ENCODE results near the gene SPOCK1. TPM values are rescaled to one million over a fixed set of nuclear protein-coding genes. Genes with fewer than 3 reads are reported as not detected.
"Not testable (repeated sequence)": the region's sequence is repeated elsewhere in the genome, so short reads cannot be mapped to it uniquely, and the experiment has no call there.

SPOCK1 gene
- polyA plus RNA-seq, 2 donors = 0.86 to 0.88 TPM

GRCh38 chr5:137236849-137237507 is 262.1 kb downstream of the SPOCK1 start:
- Histone ChIP-seq H3K4me1 (ENCODE audit: control insufficient read depth in 2 of 2, insufficient read depth in 2 of 2, low read length in 1 of 2) (peaks cover 0 to 4% of the 10 kb centered on the region in 2 donors), H3K36me3 (ENCODE audit: control insufficient read depth in 2 of 2, insufficient read depth in 2 of 2, low read length in 1 of 2) (no peaks in the 10 kb centered on the region), H3K4me3 (ENCODE audit: low read depth in 1 of 2, low read length in 2 of 2) (no peak overlapping the region), H3K27ac (ENCODE audit: low read depth in 2 of 2, low read length in 1 of 2) (no peak overlapping the region), H3K27me3 (ENCODE audit: control insufficient read depth in 1 of 2, insufficient read depth in 2 of 2, low read length in 2 of 2) (no peaks in the 10 kb centered on the region), H3K9me3 (ENCODE audit: control insufficient read depth in 2 of 2, insufficient read depth in 1 of 2, low read depth in 1 of 2, low read length in 1 of 2) (peaks cover 0 to 2% of the 10 kb centered on the region in 2 donors)
- WGBS, 2 donors = 94 to 97% methylated on average over 5 of the region's 5 CpGs

GRCh38 chr5:137236252-137236651 is 262.9 kb downstream of the SPOCK1 start:
- H3K27me3 ChIP-seq (ENCODE audit: control insufficient read depth in 1 of 2, insufficient read depth in 2 of 2, low read length in 2 of 2) = no peaks in the 10 kb centered on the region
- no peak overlapping the region for H3K27ac ChIP-seq (ENCODE audit: low read depth in 2 of 2, low read length in 1 of 2)
- WGBS, 2 donors = 62 to 74% methylated on average over 2 of the region's 2 CpGs
- H3K9me3 ChIP-seq (ENCODE audit: control insufficient read depth in 2 of 2, insufficient read depth in 1 of 2, low read depth in 1 of 2, low read length in 1 of 2) = peaks cover 0 to 2% of the 10 kb centered on the region in 2 donors
- peaks cover 0 to 4% of the 10 kb centered on the region in 2 donors for H3K4me1 ChIP-seq (ENCODE audit: control insufficient read depth in 2 of 2, insufficient read depth in 2 of 2, low read length in 1 of 2)
- H3K36me3 ChIP-seq (ENCODE audit: control insufficient read depth in 2 of 2, insufficient read depth in 2 of 2, low read length in 1 of 2) = no peaks in the 10 kb centered on the region
- no peak overlapping the region for H3K4me3 ChIP-seq (ENCODE audit: low read depth in 1 of 2, low read length in 2 of 2)

- no peaks in the 10 kb centered on the region for H3K36me3 ChIP-seq (ENCODE audit: control insufficient read depth in 2 of 2, insufficient read depth in 2 of 2, low read length in 1 of 2)
- H3K4me1 ChIP-seq (ENCODE audit: control insufficient read depth in 2 of 2, insufficient read depth in 2 of 2, low read length in 1 of 2) = peaks cover 0 to 4% of the 10 kb centered on the region in 2 donors
- no peaks in the 10 kb centered on the region for H3K27me3 ChIP-seq (ENCODE audit: control insufficient read depth in 1 of 2, insufficient read depth in 2 of 2, low read length in 2 of 2)
- 62 to 73% methylated on average over 10 of the region's 10 CpGs for WGBS, 2 donors
- peaks cover 0 to 1% of the 10 kb centered on the region in 2 donors for H3K9me3 ChIP-seq (ENCODE audit: control insufficient read depth in 2 of 2, insufficient read depth in 1 of 2, low read depth in 1 of 2, low read length in 1 of 2)
- H3K4me3 ChIP-seq (ENCODE audit: low read depth in 1 of 2, low read length in 2 of 2) = no peak overlapping the region
- H3K27ac ChIP-seq (ENCODE audit: low read depth in 2 of 2, low read length in 1 of 2) = peak overlapping the region in 1 of 2 donors; percentile 4
Observed at GRCh38 chr5:137234973-137235943, 263.9 kb downstream of the SPOCK1 start.

GRCh38 chr5:137233726-137234125 is 265.4 kb downstream of the SPOCK1 start:
- WGBS, 2 donors = 67 to 97% methylated on average over 1 of the region's 1 CpG
- H3K9me3 ChIP-seq (ENCODE audit: control insufficient read depth in 2 of 2, insufficient read depth in 1 of 2, low read depth in 1 of 2, low read length in 1 of 2) = no peaks in the 10 kb centered on the region
- no peak overlapping the region for H3K27ac ChIP-seq (ENCODE audit: low read depth in 2 of 2, low read length in 1 of 2)
- peaks cover 0 to 4% of the 10 kb centered on the region in 2 donors for H3K4me1 ChIP-seq (ENCODE audit: control insufficient read depth in 2 of 2, insufficient read depth in 2 of 2, low read length in 1 of 2)
- no peak overlapping the region for H3K4me3 ChIP-seq (ENCODE audit: low read depth in 1 of 2, low read length in 2 of 2)
- no peaks in the 10 kb centered on the region for H3K27me3 ChIP-seq (ENCODE audit: control insufficient read depth in 1 of 2, insufficient read depth in 2 of 2, low read length in 2 of 2)
- no peaks in the 10 kb centered on the region for H3K36me3 ChIP-seq (ENCODE audit: control insufficient read depth in 2 of 2, insufficient read depth in 2 of 2, low read length in 1 of 2)

GRCh38 chr5:137233304-137233703 is 265.8 kb downstream of the SPOCK1 start:
- not testable (repeated sequence) for H3K4me3 ChIP-seq (ENCODE audit: low read depth in 1 of 2, low read length in 2 of 2); H3K27me3 ChIP-seq (ENCODE audit: control insufficient read depth in 1 of 2, insufficient read depth in 2 of 2, low read length in 2 of 2); H3K36me3 ChIP-seq (ENCODE audit: control insufficient read depth in 2 of 2, insufficient read depth in 2 of 2, low read length in 1 of 2); H3K9me3 ChIP-seq (ENCODE audit: control insufficient read depth in 2 of 2, insufficient read depth in 1 of 2, low read depth in 1 of 2, low read length in 1 of 2); H3K27ac ChIP-seq (ENCODE audit: low read depth in 2 of 2, low read length in 1 of 2); H3K4me1 ChIP-seq (ENCODE audit: control insufficient read depth in 2 of 2, insufficient read depth in 2 of 2, low read length in 1 of 2)
- WGBS, 2 donors = 74 to 96% methylated on average over 1 of the region's 1 CpG

- H3K9me3 ChIP-seq (ENCODE audit: control insufficient read depth in 2 of 2, insufficient read depth in 1 of 2, low read depth in 1 of 2, low read length in 1 of 2) = no peaks in the 10 kb centered on the region
- no peaks in the 10 kb centered on the region for H3K27me3 ChIP-seq (ENCODE audit: control insufficient read depth in 1 of 2, insufficient read depth in 2 of 2, low read length in 2 of 2)
- peaks cover 0 to 4% of the 10 kb centered on the region in 2 donors for H3K4me1 ChIP-seq (ENCODE audit: control insufficient read depth in 2 of 2, insufficient read depth in 2 of 2, low read length in 1 of 2)
- H3K4me3 ChIP-seq (ENCODE audit: low read depth in 1 of 2, low read length in 2 of 2) = no peak overlapping the region
- no peak overlapping the region for H3K27ac ChIP-seq (ENCODE audit: low read depth in 2 of 2, low read length in 1 of 2)
- H3K36me3 ChIP-seq (ENCODE audit: control insufficient read depth in 2 of 2, insufficient read depth in 2 of 2, low read length in 1 of 2) = no peaks in the 10 kb centered on the region
Observed at GRCh38 chr5:137231540-137231939, 267.6 kb downstream of the SPOCK1 start.

- Histone ChIP-seq H3K27me3 (ENCODE audit: control insufficient read depth in 1 of 2, insufficient read depth in 2 of 2, low read length in 2 of 2) (no peaks in the 10 kb centered on the region), H3K4me1 (ENCODE audit: control insufficient read depth in 2 of 2, insufficient read depth in 2 of 2, low read length in 1 of 2) (no peaks in the 10 kb centered on the region), H3K27ac (ENCODE audit: low read depth in 2 of 2, low read length in 1 of 2) (no peak overlapping the region), H3K36me3 (ENCODE audit: control insufficient read depth in 2 of 2, insufficient read depth in 2 of 2, low read length in 1 of 2) (no peaks in the 10 kb centered on the region), H3K4me3 (ENCODE audit: low read depth in 1 of 2, low read length in 2 of 2) (no peak overlapping the region), H3K9me3 (ENCODE audit: control insufficient read depth in 2 of 2, insufficient read depth in 1 of 2, low read depth in 1 of 2, low read length in 1 of 2) (no peaks in the 10 kb centered on the region)
- 84% methylated on average over 4 of the region's 4 CpGs for WGBS, 2 donors
Observed at GRCh38 chr5:137228816-137229215, 270.3 kb downstream of the SPOCK1 start.

- WGBS, 2 donors = 36 to 42% methylated on average over 3 of the region's 3 CpGs
- no peak overlapping the region for H3K4me3 ChIP-seq (ENCODE audit: low read depth in 1 of 2, low read length in 2 of 2)
- H3K4me1 ChIP-seq (ENCODE audit: control insufficient read depth in 2 of 2, insufficient read depth in 2 of 2, low read length in 1 of 2) = no peaks in the 10 kb centered on the region
- no peaks in the 10 kb centered on the region for H3K9me3 ChIP-seq (ENCODE audit: control insufficient read depth in 2 of 2, insufficient read depth in 1 of 2, low read depth in 1 of 2, low read length in 1 of 2)
- no peaks in the 10 kb centered on the region for H3K36me3 ChIP-seq (ENCODE audit: control insufficient read depth in 2 of 2, insufficient read depth in 2 of 2, low read length in 1 of 2)
- no peaks in the 10 kb centered on the region for H3K27me3 ChIP-seq (ENCODE audit: control insufficient read depth in 1 of 2, insufficient read depth in 2 of 2, low read length in 2 of 2)
- no peak overlapping the region for H3K27ac ChIP-seq (ENCODE audit: low read depth in 2 of 2, low read length in 1 of 2)
Observed at GRCh38 chr5:137226081-137226480, 273.0 kb downstream of the SPOCK1 start.

GRCh38 chr5:137223324-137224295 is 275.5 kb downstream of the SPOCK1 start:
- no peaks in the 10 kb centered on the region for H3K36me3 ChIP-seq (ENCODE audit: control insufficient read depth in 2 of 2, insufficient read depth in 2 of 2, low read length in 1 of 2)
- no peaks in the 10 kb centered on the region for H3K9me3 ChIP-seq (ENCODE audit: control insufficient read depth in 2 of 2, insufficient read depth in 1 of 2, low read depth in 1 of 2, low read length in 1 of 2)
- H3K27me3 ChIP-seq (ENCODE audit: control insufficient read depth in 1 of 2, insufficient read depth in 2 of 2, low read length in 2 of 2) = no peaks in the 10 kb centered on the region
- peaks cover 0 to 2% of the 10 kb centered on the region in 2 donors for H3K4me1 ChIP-seq (ENCODE audit: control insufficient read depth in 2 of 2, insufficient read depth in 2 of 2, low read length in 1 of 2)
- no peak overlapping the region for H3K27ac ChIP-seq (ENCODE audit: low read depth in 2 of 2, low read length in 1 of 2)
- H3K4me3 ChIP-seq (ENCODE audit: low read depth in 1 of 2, low read length in 2 of 2) = no peak overlapping the region
- WGBS, 2 donors = 85 to 87% methylated on average over 4 of the region's 4 CpGs

Data from esophagus (tissue), 2 donors.